EH (cell line): ENCODE measurements around the gene P2RX6.
"Not testable (repeated sequence)": the region's sequence is repeated elsewhere in the genome, so short reads cannot be mapped to it uniquely, and the experiment has no call there.

ENCODE experiments used
- DNase-seq: peaks from one replicate; pipeline ENCODE4 v3.0.0-alpha.2; 2015; ENCODE audit warnings: low read depth

Gene P2RX6

GRCh38 chr22:20994128-20994901 lies 20.6 kb upstream of the P2RX6 start:
- no peak for DNase-seq

GRCh38 chr22:20994902-20995241 lies 20.1 kb upstream of the P2RX6 start:
- DNase-seq = no peak

- no peak for DNase-seq
Measured at GRCh38 chr22:20995329-20996030, 19.5 kb upstream of the P2RX6 start.

- DNase-seq = no peak
Measured at GRCh38 chr22:20996031-20996410, 18.9 kb upstream of the P2RX6 start.

- DNase-seq = no peak
Measured at GRCh38 chr22:20996598-20997535, 18.1 kb upstream of the P2RX6 start.

GRCh38 chr22:20997536-20998257 lies 17.3 kb upstream of the P2RX6 start:
- DNase-seq = no peak

GRCh38 chr22:20998411-20999336 lies 16.3 kb upstream of the P2RX6 start:
- no peak for DNase-seq

GRCh38 chr22:20999350-21000206 lies 15.4 kb upstream of the P2RX6 start:
- no peak for DNase-seq

- no peak for DNase-seq
Measured at GRCh38 chr22:21000207-21000986, 14.6 kb upstream of the P2RX6 start.

- peak; percentile 23 for DNase-seq
Measured at GRCh38 chr22:21000987-21001600, 13.9 kb upstream of the P2RX6 start.

GRCh38 chr22:21001601-21002325 lies 13.2 kb upstream of the P2RX6 start, which contains the start of gene THAP7:
Gene THAP7 (minus strand): TSS chr22:21002118. CDS start chr22:21001911, 207 bp downstream.
- DNase-seq = peak; percentile 95

- DNase-seq = no peak
Measured at GRCh38 chr22:21003782-21004181, 11.2 kb upstream of the P2RX6 start.

- not testable (repeated sequence) for DNase-seq
Measured at GRCh38 chr22:21009208-21009607, 5.8 kb upstream of the P2RX6 start.

GRCh38 chr22:21009638-21010425 lies 5.1 kb upstream of the P2RX6 start:
- DNase-seq = peak; percentile 68

- DNase-seq = no peak
Measured at GRCh38 chr22:21010426-21011113, 4.4 kb upstream of the P2RX6 start.
